Stimulated activated naive CD4-positive, alpha-beta T cell treated with Interleukin-2 at 50 U/mL for 16 hours (primary cell): ENCODE results near the gene FLYWCH1.

Source experiments
- DNase-seq: peaks from one replicate; lab custom pipeline; 2025; lab: John Stamatoyannopoulos, UW

The FLYWCH1 gene

DNA sequence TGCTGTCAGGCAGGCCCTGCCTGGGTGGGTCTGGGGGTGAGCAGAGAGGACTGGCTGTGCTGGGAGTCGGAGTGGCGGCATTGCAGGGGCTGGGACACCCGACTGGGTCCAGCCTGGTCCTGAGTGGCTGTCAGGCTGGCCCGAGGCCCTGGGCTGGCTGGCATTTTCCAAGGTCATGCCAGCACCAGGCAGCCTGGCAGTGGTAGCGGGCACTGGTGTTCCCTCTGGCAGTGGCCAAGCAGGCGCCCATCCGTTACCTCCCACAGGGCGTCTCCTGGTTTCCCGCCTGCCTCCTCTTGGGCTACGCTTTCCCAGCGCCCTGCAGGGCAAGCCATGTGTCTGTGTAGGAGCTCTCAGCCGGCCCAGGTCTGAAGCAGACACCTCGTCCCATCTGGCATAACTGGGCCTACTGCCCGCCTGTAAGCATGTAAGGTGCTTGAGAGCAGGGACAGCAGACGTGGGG is 74.2 kb downstream of the FLYWCH1 start:
- DNase-seq = no peak

GRCh38 chr16:2986623-2987188 is 75.0 kb downstream of the FLYWCH1 start:
- no peak for DNase-seq

DNA sequence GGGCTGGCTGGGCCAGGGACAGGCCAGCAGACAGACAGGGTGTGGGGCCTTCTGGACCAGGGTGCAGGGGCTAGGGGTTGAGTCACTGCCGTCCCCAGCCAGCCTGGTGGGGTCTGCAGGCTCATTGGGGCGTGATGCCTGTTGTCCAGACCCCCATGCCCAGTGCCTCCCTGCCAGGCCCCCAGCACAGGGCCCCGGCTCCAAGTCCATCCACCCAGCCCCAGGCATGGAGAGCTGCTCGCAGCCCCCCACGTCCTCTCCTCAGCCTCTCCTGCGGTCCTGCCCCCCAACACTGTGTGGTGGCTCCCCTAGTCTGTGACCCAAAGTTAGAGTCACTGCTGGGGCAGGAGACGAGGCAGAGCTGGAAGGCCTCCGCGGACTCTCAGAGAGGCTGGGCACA is 75.6 kb downstream of the FLYWCH1 start:
- DNase-seq = no peak

- DNase-seq = no peak
Measured at GRCh38 chr16:2987833-2988232, 76.1 kb downstream of the FLYWCH1 start.

GRCh38 chr16:2988590-2989099 is 76.9 kb downstream of the FLYWCH1 start:
- no peak for DNase-seq

DNA sequence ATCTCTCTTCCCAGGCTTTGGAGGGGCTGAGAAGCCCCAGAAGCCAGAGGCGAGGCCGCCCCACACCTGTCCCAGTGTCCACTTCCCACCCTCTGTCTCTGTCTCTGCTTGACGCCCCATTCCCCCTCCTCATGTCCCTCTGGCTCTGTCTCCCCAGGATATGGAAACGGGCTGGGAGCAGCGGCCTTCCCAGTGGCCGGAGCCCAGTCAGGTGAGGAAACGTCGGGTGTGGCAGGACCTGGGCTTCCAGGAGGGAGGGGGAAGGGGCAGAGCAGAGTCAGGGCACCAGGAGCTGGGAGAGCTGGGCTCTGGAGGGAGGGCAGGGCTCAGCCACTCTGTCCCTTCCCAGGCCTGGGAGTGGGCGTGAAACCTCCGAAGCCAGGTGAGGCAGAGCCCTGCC is 79.2 kb downstream of the FLYWCH1 start:
- DNase-seq = no peak

DNA sequence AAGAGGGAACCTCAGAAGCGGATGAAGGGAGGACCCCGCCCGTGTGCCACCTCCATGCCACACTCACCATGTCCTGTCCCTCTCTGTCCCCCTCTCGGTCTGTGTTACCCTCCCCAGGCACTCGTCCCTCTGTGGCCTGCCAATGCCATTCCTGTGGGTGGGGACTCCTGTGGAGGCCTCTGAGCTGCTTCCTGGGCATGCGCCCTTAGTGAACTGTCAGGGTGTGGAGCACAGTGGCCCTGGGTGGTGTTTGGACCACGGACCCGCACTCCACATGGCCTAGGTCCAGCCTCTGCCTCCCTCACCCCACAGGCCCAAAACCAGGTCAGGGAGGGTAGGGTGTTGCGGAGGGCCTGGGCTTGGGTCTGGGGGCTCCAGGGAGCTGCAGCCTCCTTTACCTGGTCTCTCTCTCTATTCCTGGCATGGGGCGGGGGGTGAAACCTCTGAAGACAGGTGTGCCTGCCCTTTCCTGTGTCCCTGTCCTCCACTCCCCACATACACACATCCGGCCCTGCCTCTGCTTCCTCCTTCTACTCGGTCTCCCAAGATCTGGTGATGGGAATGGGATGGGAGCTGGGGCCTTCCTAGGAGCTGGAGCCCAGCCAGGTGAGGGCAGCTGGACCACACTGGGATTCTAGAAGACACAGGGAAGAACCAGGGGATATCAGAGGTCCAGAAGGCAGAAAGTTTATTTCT is 80.0 kb downstream of the FLYWCH1 start:
- no peak for DNase-seq

- no peak for DNase-seq
Measured at GRCh38 chr16:2992383-2993081, 80.8 kb downstream of the FLYWCH1 start.

DNA sequence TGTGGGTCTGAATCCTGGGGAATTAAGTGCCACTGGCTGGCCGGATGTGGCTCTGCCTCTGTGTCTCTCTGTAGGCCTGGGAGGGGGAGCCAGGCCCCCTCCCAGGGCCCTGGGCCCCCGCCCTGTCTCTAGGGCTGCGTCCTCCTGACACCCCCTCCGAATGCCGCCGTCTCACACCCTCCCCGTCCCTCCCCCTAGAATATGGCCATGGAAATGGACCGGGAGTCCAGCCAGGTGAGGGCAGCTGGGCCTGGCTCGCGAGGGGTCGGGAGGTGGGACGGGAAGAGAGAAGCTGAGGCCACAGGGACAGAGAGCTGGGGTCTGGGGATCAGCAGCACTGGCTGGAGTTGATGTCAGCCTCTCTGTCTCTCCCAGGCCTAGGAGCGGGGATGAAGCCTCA is 84.6 kb downstream of the FLYWCH1 start:
- DNase-seq = no peak

DNA sequence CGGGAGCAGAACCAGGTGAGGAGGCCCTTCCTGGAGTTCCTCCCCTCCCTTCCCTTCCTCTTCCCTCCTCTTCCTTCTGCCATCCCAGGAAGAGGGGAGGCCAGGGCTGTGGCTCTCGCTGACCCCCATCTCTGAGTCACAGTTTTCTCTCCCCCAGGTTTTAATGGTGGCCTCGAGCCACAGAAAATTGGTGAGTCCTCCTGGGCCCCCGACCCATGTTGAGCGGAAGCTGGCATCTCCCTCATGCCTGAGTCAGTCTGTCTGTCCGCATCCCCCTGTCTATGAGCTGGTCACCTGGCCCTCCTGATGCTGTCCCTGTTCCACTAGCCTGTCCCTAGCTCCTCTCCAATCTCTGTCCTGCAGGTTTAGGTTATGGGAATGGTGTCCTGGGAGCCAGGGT is 88.2 kb downstream of the FLYWCH1 start:
- DNase-seq = no peak

- DNase-seq = no peak
Measured at GRCh38 chr16:3000540-3000939, 88.8 kb downstream of the FLYWCH1 start.
